RWPE1 (cell line): ENCODE data around the gene NUAK1.
"Not testable (repeated sequence)": the region's sequence is repeated elsewhere in the genome, so short reads cannot be mapped to it uniquely, and the experiment has no call there.

Experiments used
- CTCF ChIA-PET: fragments of 350-600 bp; sonication (Branson Sonifier 250); formaldehyde crosslinking; extraction: SDS; loops from one replicate; lab custom pipeline; 2021; lab: Yijun Ruan, JAX
- POLR2A ChIA-PET: fragments of 400-600 bp; formaldehyde crosslinking; extraction: SDS; loops from one replicate; lab custom pipeline; 2020; ENCODE audit warnings: antibody characterized with exemption; ENCODE audit not compliant: low non-redundant PET; lab: Yijun Ruan, JAX
- DNase-seq: peaks from one replicate; pipeline ENCODE4 v3.0.0; 2012; ENCODE audit warnings: low spot score
- H3K27ac ChIP-seq: fragments of 450-650 bp; 2 replicates; pipeline ENCODE4 v1.5.1; 2017
- CTCF ChIP-seq: fragments of 450-650 bp; conservative IDR thresholded peaks from 2 replicates; pipeline ENCODE4 v1.5.1; 2017; ENCODE audit warnings: low read depth, mild to moderate bottlenecking

NUAK1 gene

GRCh38 chr12:106144847-106145246 lies 6.1 kb upstream of the NUAK1 start:
- POLR2A ChIA-PET: no interaction called here
- CTCF ChIA-PET: interaction anchor here (0.6 kb wide), 2 partner anchors 211 to 295 kb away, joined by 3 read pairs; no protein-coding TSS in a partner anchor
- TF ChIP-seq CTCF: no peak
- H3K27ac ChIP-seq: no peak overlapping the region
- no peak for DNase-seq

- DNase-seq: no peak
- H3K27ac ChIP-seq: no peak overlapping the region
- CTCF ChIA-PET: no interaction called here
- POLR2A ChIA-PET: no interaction called here
- TF ChIP-seq CTCF: no peak
These were observed 4.0 kb upstream of the NUAK1 start for GRCh38 chr12:106142591-106143261.

GRCh38 chr12:106141920-106142319 lies 3.2 kb upstream of the NUAK1 start:
- DNase-seq, CTCF ChIA-PET, H3K27ac ChIP-seq, POLR2A ChIA-PET: not testable (repeated sequence)

- no peak overlapping the region for H3K27ac ChIP-seq
- CTCF ChIA-PET: no interaction called here
- TF ChIP-seq CTCF: no peak
- POLR2A ChIA-PET: no interaction called here
- DNase-seq: no peak
These were observed 2.7 kb upstream of the NUAK1 start for GRCh38 chr12:106141452-106141851.

GRCh38 chr12:106141003-106141402 lies 2.2 kb upstream of the NUAK1 start:
- DNase-seq: no peak
- POLR2A ChIA-PET: no interaction called here
- H3K27ac ChIP-seq: no peak overlapping the region
- CTCF ChIA-PET: no interaction called here
- no peak for TF ChIP-seq CTCF

- CTCF ChIA-PET: interaction anchor here (1.0 kb wide), 1 partner anchor 83 kb away, joined by 3 read pairs; no protein-coding TSS in a partner anchor
- TF ChIP-seq CTCF: no peak
- DNase-seq: no peak
- H3K27ac ChIP-seq: peak overlapping the region; percentile 91
- POLR2A ChIA-PET: interaction anchor here (0.6 kb wide), 1 partner anchor 777 kb away, joined by 3 read pairs; no protein-coding TSS in a partner anchor
These were observed 1.7 kb upstream of the NUAK1 start for GRCh38 chr12:106140223-106140986.
